Renal pelvis (tissue), 12 donors: ENCODE results near the gene MCC. TPM values are rescaled to one million over a fixed set of nuclear protein-coding genes. Genes with fewer than 3 reads are reported as not detected.
A peak's percentile ranks its signal among the peaks of the same experiment; 100 is the strongest.

Experiments
- DNase-seq: peaks from one replicate; pipeline ENCODE4 v3.0.0-alpha.2; 2013
- long read RNA-seq, 16 experiments: transcript quantifications; one replicate each; lab custom pipeline, GENCODE V29; 2026
- polyA plus RNA-seq, 3 donors: library from polyadenylated mRNA; unstranded; fragments of 120-200 nt; gene quantifications; one replicate each; pipeline ENCODE4 v1.2.1, GENCODE V29; 2013; ENCODE audit not compliant: insufficient read length in 3 of 3

The MCC gene
- 10 to 100 TPM; 28.1 to 30.1 (median 29.4) TPM for polyA plus RNA-seq
- long read RNA-seq, donor 1, result 0 reads
- long read RNA-seq, donor 2, partial matches to known transcripts, result 0 of 2 reads
- long read RNA-seq, donor 2, other reads (novel, unspliced or antisense), result 0 of 2 reads
- long read RNA-seq, donor 3, full-length matches to known transcripts, result 3 of 3 reads
- long read RNA-seq, donor 3, partial matches to known transcripts, result 0 of 3 reads
- long read RNA-seq, donor 3, other reads (novel, unspliced or antisense), result 0 of 3 reads
- long read RNA-seq, donor 4, full-length matches to known transcripts, result 6 of 6 reads
- long read RNA-seq, donor 4, partial matches to known transcripts, result 0 of 6 reads
- long read RNA-seq, donor 4, other reads (novel, unspliced or antisense), result 0 of 6 reads
- long read RNA-seq, donor 5, full-length matches to known transcripts, result 1 of 1 reads
- long read RNA-seq, donor 5, partial matches to known transcripts, result 0 of 1 reads
- long read RNA-seq, donor 5, other reads (novel, unspliced or antisense), result 0 of 1 reads
- long read RNA-seq, donor 6, full-length matches to known transcripts, result 4 of 13 reads
- long read RNA-seq, donor 6, partial matches to known transcripts, result 9 of 13 reads
- long read RNA-seq, donor 6, other reads (novel, unspliced or antisense), result 0 of 13 reads
- long read RNA-seq, donor 7, full-length matches to known transcripts, result 3 of 3 reads
- long read RNA-seq, donor 7, partial matches to known transcripts, result 0 of 3 reads
- long read RNA-seq, donor 7, other reads (novel, unspliced or antisense), result 0 of 3 reads
- long read RNA-seq, donor 8, full-length matches to known transcripts, result 1 of 1 reads
- long read RNA-seq, donor 8, partial matches to known transcripts, result 0 of 1 reads
- long read RNA-seq, donor 8, other reads (novel, unspliced or antisense), result 0 of 1 reads
- long read RNA-seq, donor 9, partial matches to known transcripts, result 0 of 1 reads
- long read RNA-seq, donor 9, other reads (novel, unspliced or antisense), result 0 of 1 reads
- long read RNA-seq, donor 10, result 0 reads
- long read RNA-seq, donor 11, full-length matches to known transcripts, result 3 of 3 reads
- long read RNA-seq, donor 11, partial matches to known transcripts, result 0 of 3 reads
- long read RNA-seq, donor 11, other reads (novel, unspliced or antisense), result 0 of 3 reads
- long read RNA-seq, donor 12, result 0 reads
- long read RNA-seq, donor 13, full-length matches to known transcripts, result 1 of 1 reads
- long read RNA-seq, donor 13, partial matches to known transcripts, result 0 of 1 reads
- long read RNA-seq, donor 13, other reads (novel, unspliced or antisense), result 0 of 1 reads
- long read RNA-seq, donor 14, full-length matches to known transcripts, result 1 of 1 reads
- long read RNA-seq, donor 14, partial matches to known transcripts, result 0 of 1 reads
- long read RNA-seq, donor 14, other reads (novel, unspliced or antisense), result 0 of 1 reads
- long read RNA-seq, donor 15, full-length matches to known transcripts, result 3 of 3 reads
- long read RNA-seq, donor 15, partial matches to known transcripts, result 0 of 3 reads
- long read RNA-seq, donor 15, other reads (novel, unspliced or antisense), result 0 of 3 reads
- long read RNA-seq, donor 16, full-length matches to known transcripts, result 2 of 8 reads
- long read RNA-seq, donor 16, partial matches to known transcripts, result 6 of 8 reads
- long read RNA-seq, donor 16, other reads (novel, unspliced or antisense), result 0 of 8 reads

- DNase-seq, result peak; percentile 86
Measured at GRCh38 chr5:113487781-113488644, at the start of gene MCC. MCC (minus strand) TSS chr5:113488453.

- DNase-seq, result no peak
Measured at GRCh38 chr5:113531481-113532159, 43.4 kb upstream of the MCC start.

DNA sequence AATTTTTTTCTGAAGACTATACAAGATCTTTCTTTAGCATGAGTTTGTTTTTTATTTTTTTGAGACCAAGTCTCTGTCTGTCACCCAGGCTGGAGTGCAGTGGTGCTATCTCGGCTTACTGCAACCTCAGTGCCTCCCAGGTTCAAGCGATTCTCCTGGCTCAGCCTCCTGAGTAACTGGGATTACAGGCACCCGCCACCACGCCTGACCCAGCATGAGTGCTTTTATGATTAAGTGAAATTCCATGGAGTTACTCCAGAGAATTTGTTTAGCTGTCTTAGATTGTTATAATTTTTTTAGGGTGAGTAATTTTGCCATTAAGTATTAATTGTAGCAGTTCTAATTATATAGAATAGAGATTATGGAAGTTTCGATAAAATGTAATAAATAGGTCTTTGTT lies 39.5 kb upstream of the MCC start:
- no peak for DNase-seq

DNA sequence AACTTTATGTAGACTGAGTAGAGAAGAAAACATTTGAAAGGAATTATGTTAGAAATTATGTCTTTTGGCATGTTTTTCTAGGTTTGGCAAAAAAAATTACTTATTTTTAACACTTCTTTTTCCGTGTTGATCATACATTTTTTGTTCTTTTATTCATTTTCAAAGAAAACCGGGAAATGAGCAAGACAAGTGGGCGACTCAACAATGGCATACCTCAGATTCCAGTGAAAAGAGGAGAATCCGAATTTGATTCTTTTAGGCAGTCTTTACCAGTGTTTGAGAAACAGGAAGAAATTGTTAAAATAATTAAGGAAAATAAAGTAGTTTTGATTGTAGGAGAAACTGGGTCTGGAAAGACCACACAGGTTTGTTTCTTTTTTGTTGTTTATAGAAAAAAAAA lies 38.2 kb upstream of the MCC start:
- DNase-seq, result no peak

DNA sequence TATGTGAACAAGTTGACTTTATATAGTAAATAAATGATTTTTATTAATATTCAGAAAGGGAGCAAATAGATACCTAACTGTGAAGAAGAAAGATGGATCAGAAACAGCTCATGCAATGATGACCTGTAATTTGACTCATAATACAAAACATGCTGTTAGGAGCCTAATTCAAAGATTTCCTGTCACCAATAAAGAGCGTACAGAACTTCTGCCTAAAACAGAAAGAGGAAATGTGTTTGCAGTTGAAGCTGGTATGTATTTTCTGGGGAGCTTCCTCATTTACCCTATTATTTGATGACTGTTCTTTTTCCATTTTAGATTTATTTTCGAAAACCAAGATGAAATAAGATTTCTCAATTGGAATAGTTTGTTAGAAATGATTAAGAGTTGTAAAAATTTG lies 36.7 kb upstream of the MCC start:
- no peak for DNase-seq

- DNase-seq, result no peak
Measured at GRCh38 chr5:113523168-113523567, 34.9 kb upstream of the MCC start.

DNA sequence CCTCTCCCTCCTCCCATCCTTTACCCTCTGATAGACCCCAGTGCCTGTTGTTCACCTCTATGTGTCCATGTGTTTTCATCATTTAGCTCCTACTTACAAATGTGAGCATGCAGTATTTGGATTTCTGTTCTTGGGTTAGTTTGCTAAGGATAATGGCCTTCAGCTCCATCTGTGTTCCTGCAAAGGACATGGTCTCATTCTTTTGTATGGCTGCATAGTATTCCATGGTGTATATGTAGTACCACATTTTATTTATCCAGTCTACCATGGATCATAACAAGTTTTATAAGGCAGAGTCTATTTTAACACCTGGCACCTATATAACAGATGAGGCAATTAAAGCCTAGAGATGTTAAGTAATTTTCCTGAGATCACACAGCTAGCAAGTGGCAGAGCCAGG lies 32.6 kb upstream of the MCC start:
- no peak for DNase-seq

DNA sequence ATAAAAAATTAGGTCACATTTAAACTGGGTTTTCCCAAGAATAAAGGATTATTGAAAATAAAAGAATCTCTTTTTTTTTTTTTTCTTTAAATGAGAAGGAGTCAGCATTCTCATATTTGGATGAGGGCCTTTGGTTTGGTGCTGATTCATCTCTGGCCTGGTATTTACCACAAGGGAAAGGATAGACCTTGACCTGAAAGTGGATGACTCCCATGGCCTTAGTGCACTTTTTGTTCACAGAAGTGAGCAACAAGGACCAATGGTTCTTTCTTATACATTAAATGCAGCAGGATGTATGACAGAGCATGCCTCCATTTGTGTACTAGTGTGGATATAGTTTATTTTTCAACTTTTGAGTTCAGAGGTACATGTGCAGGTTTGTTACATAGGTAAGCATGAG lies 32.2 kb upstream of the MCC start:
- DNase-seq, result no peak

- DNase-seq, result no peak
Measured at GRCh38 chr5:113519412-113519811, 31.2 kb upstream of the MCC start.

GRCh38 chr5:113518884-113519283 lies 30.6 kb upstream of the MCC start:
- no peak for DNase-seq

- DNase-seq, result no peak
Measured at GRCh38 chr5:113514289-113514635, 26.0 kb upstream of the MCC start.

- DNase-seq, result peak; percentile 86
Measured at GRCh38 chr5:113513384-113514288, 25.4 kb upstream of the MCC start, which contains the start of gene YTHDC2. YTHDC2 (plus strand) TSS chr5:113513694; CDS start chr5:113513896, 202 bp downstream.

- no peak for DNase-seq
Measured at GRCh38 chr5:113512341-113512740, 24.1 kb upstream of the MCC start.

- peak; percentile 20 for DNase-seq
Measured at GRCh38 chr5:113510836-113511451, 22.7 kb upstream of the MCC start.

- DNase-seq, result no peak
Measured at GRCh38 chr5:113508756-113509155, 20.5 kb upstream of the MCC start.

DNA sequence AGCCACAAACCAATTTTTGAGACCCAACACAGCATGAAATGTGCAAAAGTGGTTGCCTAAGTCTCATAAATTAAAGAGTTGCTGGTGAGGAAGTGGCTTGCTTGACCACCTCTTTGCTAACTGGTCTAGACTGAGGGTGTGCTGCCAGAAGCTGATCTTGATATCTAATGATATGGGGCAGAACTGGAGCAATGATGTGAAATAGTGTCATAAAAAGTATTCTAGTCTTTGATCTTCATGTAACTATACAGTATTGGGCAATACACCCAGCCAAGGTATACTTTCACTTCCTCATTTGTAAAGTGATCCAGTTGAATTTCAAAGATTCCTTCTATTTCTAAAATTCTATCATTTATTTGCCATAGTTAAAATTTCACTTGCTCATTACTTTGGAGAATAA lies 19.3 kb upstream of the MCC start:
- DNase-seq, result no peak

GRCh38 chr5:113505181-113505580 lies 16.9 kb upstream of the MCC start:
- no peak for DNase-seq

DNA sequence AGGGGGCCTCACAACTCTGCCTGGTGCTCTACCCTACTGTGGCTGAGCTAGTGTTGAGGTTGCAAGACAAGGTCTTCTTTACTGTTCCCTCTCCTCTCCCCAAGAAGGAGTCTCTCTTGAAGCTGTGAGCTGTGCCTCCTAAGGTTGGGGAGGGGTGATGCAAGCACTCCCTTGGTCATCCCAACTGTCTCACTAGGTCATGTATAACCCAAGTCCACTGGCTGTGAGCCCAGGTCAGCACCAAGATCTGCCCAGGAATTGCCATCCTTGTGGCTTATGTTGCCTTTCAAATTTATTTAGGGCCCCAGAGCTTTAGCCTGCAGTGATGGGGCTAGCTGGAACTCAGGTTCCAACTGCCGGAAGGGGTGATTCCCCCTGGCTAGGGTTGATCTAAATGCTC lies 14.9 kb upstream of the MCC start:
- DNase-seq, result no peak
